ENCODE results near the gene FAM131B.

DNA sequence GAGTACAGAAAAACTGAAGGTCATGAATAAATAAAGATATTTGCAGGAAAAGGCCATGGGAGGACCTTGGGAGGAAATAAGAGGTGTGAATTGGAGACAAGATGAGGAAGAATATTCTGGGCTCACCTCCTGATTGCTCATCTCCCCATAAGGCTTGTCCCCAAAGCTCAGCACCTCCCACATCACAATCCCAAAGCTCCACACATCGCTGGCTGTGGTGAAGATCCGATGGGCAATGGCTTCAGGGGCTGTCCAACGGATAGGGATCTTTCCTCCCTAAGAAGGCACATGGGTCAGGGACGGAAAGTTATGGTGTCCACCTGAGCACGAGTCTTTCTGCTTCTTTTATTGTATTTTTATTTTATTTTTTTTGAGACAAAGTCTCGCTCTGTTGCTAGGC is 31.6 kb upstream of the FAM131B start:
- TF ChIP-seq, protein P1, sequence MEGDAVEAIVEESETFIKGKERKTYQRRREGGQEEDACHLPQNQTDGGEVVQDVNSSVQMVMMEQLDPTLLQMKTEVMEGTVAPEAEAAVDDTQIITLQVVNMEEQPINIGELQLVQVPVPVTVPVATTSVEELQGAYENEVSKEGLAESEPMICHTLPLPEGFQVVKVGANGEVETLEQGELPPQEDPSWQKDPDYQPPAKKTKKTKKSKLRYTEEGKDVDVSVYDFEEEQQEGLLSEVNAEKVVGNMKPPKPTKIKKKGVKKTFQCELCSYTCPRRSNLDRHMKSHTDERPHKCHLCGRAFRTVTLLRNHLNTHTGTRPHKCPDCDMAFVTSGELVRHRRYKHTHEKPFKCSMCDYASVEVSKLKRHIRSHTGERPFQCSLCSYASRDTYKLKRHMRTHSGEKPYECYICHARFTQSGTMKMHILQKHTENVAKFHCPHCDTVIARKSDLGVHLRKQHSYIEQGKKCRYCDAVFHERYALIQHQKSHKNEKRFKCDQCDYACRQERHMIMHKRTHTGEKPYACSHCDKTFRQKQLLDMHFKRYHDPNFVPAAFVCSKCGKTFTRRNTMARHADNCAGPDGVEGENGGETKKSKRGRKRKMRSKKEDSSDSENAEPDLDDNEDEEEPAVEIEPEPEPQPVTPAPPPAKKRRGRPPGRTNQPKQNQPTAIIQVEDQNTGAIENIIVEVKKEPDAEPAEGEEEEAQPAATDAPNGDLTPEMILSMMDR (CRISPR knock-in tag; IDR thresholded peaks at IDR 0.05): no peak
- no peak for TF ChIP-seq FOXJ3 (CRISPR knock-in tag; IDR thresholded peaks at IDR 0.05; ENCODE audit: borderline replicate concordance)

Data from HepG2 (cell line).